GM06990 (cell line): ENCODE data around the gene MMP2.
A peak's percentile ranks its signal among the peaks of the same experiment; 100 is the strongest.

Experiments
- DNase-seq: peaks from one replicate; pipeline ENCODE4 v3.0.0-alpha.2; 2011; ENCODE audit not compliant: insufficient read length; ENCODE audit errors: extremely low read depth
- H3K27me3 ChIP-seq: replicated peaks from 2 replicates; pipeline ENCODE4 v1.6.0; 2011; ENCODE audit warnings: low read length; ENCODE audit not compliant: control insufficient read depth, insufficient read depth
- H3K36me3 ChIP-seq: 2 replicates; pipeline ENCODE4 v1.5.1; 2011; ENCODE audit warnings: low read length; ENCODE audit not compliant: control insufficient read depth, insufficient read depth
- H3K4me3 ChIP-seq: replicated peaks from 2 replicates; pipeline ENCODE4 v1.5.1; 2011; ENCODE audit warnings: low read depth, mild to moderate bottlenecking, control low read depth, low read length
- CTCF ChIP-seq: IDR thresholded peaks from 2 replicates; pipeline ENCODE4 v1.5.1; 2011; ENCODE audit warnings: low read length, control low read depth, mild to moderate bottlenecking, inconsistent platforms; ENCODE audit not compliant: insufficient read depth, poor library complexity, severe bottlenecking

MMP2 gene

GRCh38 chr16:55462241-55462640 is 16.8 kb upstream of the MMP2 start:
- DNase-seq, result no peak
- Histone ChIP-seq H3K4me3 (no peak overlapping the region), H3K36me3 (no peaks in the 10 kb centered on the region), H3K27me3 (peaks cover 1% of the 10 kb centered on the region; the same call in 1 of the 2 replicates)
- TF ChIP-seq CTCF, result no peak

- H3K4me3 ChIP-seq, result no peak overlapping the region
- H3K27me3 ChIP-seq, result no peaks in the 10 kb centered on the region; the same call in 1 of the 2 replicates
- DNase-seq, result no peak
- no peak for TF ChIP-seq CTCF
- H3K36me3 ChIP-seq, result no peaks in the 10 kb centered on the region
Measured at GRCh38 chr16:55464375-55464774, 14.6 kb upstream of the MMP2 start.

GRCh38 chr16:55465077-55465896 is 13.7 kb upstream of the MMP2 start:
- Histone ChIP-seq H3K27me3 (no peaks in the 10 kb centered on the region; the same call in 1 of the 2 replicates), H3K36me3 (no peaks in the 10 kb centered on the region), H3K4me3 (no peak overlapping the region)
- DNase-seq, result peak; percentile 55
- peak; percentile 100 for TF ChIP-seq CTCF

- Histone ChIP-seq H3K4me3 (no peak overlapping the region), H3K27me3 (no peaks in the 10 kb centered on the region; the same call in 1 of the 2 replicates), H3K36me3 (no peaks in the 10 kb centered on the region)
- DNase-seq, result no peak
- TF ChIP-seq CTCF, result no peak
Measured at GRCh38 chr16:55466209-55466608, 12.8 kb upstream of the MMP2 start.

- H3K36me3 ChIP-seq, result no peaks in the 10 kb centered on the region
- TF ChIP-seq CTCF, result no peak
- no peaks in the 10 kb centered on the region; the same call in 1 of the 2 replicates for H3K27me3 ChIP-seq
- no peak for DNase-seq
- no peak overlapping the region for H3K4me3 ChIP-seq
Measured at GRCh38 chr16:55467898-55468297, 11.1 kb upstream of the MMP2 start.
